Measurements from ENCODE around the gene INIP. TPM values are rescaled to one million over a fixed set of nuclear protein-coding genes. Genes with fewer than 3 reads are reported as not detected.

Gene INIP
- total RNA-seq (15.2 TPM), polyA plus RNA-seq (ENCODE audit: insufficient read depth in 1 of 8, insufficient read length in 8 of 8, low replicate concordance in 1 of 8) (10 to 100 TPM; 13.2 to 17.6 (median 14.9) TPM)
- long read RNA-seq, donor 1, full-length matches to known transcripts = 2 of 2 reads
- long read RNA-seq, donor 1, partial matches to known transcripts = 0 of 2 reads
- long read RNA-seq, donor 1, other reads (novel, unspliced or antisense) = 0 of 2 reads
- long read RNA-seq, donor 2 = 0 reads
- long read RNA-seq, donor 3, full-length matches to known transcripts = 3 of 3 reads
- long read RNA-seq, donor 3, partial matches to known transcripts = 0 of 3 reads
- long read RNA-seq, donor 3, other reads (novel, unspliced or antisense) = 0 of 3 reads
- long read RNA-seq, donor 4, full-length matches to known transcripts = 3 of 3 reads
- long read RNA-seq, donor 4, partial matches to known transcripts = 0 of 3 reads
- long read RNA-seq, donor 4, other reads (novel, unspliced or antisense) = 0 of 3 reads
- long read RNA-seq, donor 5, full-length matches to known transcripts = 23 of 23 reads
- long read RNA-seq, donor 5, partial matches to known transcripts = 0 of 23 reads
- long read RNA-seq, donor 5, other reads (novel, unspliced or antisense) = 0 of 23 reads
- long read RNA-seq, donor 6, full-length matches to known transcripts = 11 of 11 reads
- long read RNA-seq, donor 6, partial matches to known transcripts = 0 of 11 reads
- long read RNA-seq, donor 6, other reads (novel, unspliced or antisense) = 0 of 11 reads
- long read RNA-seq, donor 7, full-length matches to known transcripts = 7 of 7 reads
- long read RNA-seq, donor 7, partial matches to known transcripts = 0 of 7 reads
- long read RNA-seq, donor 7, other reads (novel, unspliced or antisense) = 0 of 7 reads
- long read RNA-seq, donor 8, full-length matches to known transcripts = 3 of 3 reads
- long read RNA-seq, donor 8, partial matches to known transcripts = 0 of 3 reads
- long read RNA-seq, donor 8, other reads (novel, unspliced or antisense) = 0 of 3 reads
- long read RNA-seq, donor 9, full-length matches to known transcripts = 7 of 7 reads
- long read RNA-seq, donor 9, partial matches to known transcripts = 0 of 7 reads
- long read RNA-seq, donor 9, other reads (novel, unspliced or antisense) = 0 of 7 reads
- long read RNA-seq, donor 10, full-length matches to known transcripts = 10 of 10 reads
- long read RNA-seq, donor 10, partial matches to known transcripts = 0 of 10 reads
- long read RNA-seq, donor 10, other reads (novel, unspliced or antisense) = 0 of 10 reads
- long read RNA-seq, donor 11, full-length matches to known transcripts = 2 of 2 reads
- long read RNA-seq, donor 11, partial matches to known transcripts = 0 of 2 reads
- long read RNA-seq, donor 11, other reads (novel, unspliced or antisense) = 0 of 2 reads

DNA sequence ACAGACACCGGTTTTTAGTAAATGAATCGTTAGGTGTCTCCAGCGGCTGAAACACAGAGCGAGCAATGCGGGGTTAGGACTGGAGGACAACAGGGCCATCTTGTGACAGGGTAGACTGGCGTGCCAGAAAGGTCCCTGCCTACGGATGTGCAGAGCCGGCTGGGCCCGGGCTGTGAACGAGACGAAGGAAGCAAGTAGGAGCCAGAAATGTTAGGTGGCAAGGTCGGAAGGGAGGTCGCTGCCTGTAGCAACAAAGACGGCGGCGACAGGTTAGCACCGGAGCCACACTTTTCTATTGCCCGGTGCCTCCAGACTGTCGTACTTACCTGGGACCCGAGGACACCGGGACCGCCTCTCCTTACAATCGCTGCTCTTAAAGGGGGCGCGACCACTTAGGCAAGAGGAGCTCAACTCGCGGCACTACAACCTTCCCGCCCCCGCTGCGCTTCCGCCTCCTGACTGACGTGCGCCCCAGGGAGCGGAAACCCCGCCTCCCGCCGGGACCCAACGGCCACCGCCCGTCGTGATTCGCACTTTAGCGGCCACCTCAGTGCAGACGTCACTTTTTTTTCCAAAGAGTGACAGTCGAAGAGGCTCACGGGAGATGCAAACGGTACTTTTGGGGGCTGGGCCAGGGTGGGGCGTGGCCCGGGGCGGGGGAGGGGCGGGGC is at the start of gene INIP:
Gene INIP (minus strand): TSS at position 457 of the 671 bp plus-strand sequence. CDS start 1,632 bp downstream, outside the sequence.
- H3K4me3 ChIP-seq (ENCODE audit: low read length) = peak within 1 kb of the TSS; percentile 83
- no peaks in the 10 kb centered on the region for H3K27me3 ChIP-seq (ENCODE audit: control insufficient read depth, insufficient read depth, low read length)
- H3K9me3 ChIP-seq (replicated peaks; ENCODE audit: control insufficient read depth, low read depth, low read length) = peaks cover 5% of the 10 kb centered on the region
- peaks cover 2% of the 10 kb centered on the region for H3K36me3 ChIP-seq (ENCODE audit: control insufficient read depth, insufficient read depth, low read length)
- under 1% methylated on average over 47 of the region's 51 CpGs for WGBS (ENCODE audit: insufficient coverage)
- peak within 1 kb of the TSS; percentile 94 for H3K27ac ChIP-seq (ENCODE audit: low read length)
- H3K4me1 ChIP-seq (ENCODE audit: control insufficient read depth, insufficient read depth, low read length) = peaks cover 7% of the 10 kb centered on the region
- peak; percentile 99 for DNase-seq

GRCh38 chr9:112765281-112765680 is 47.4 kb upstream of the INIP start:
- no peaks in the 10 kb centered on the region for H3K36me3 ChIP-seq (ENCODE audit: control insufficient read depth, insufficient read depth, low read length)
- peaks cover 3% of the 10 kb centered on the region for H3K9me3 ChIP-seq (replicated peaks; ENCODE audit: control insufficient read depth, low read depth, low read length)
- no peaks in the 10 kb centered on the region for H3K27me3 ChIP-seq (ENCODE audit: control insufficient read depth, insufficient read depth, low read length)
- WGBS (ENCODE audit: insufficient coverage) = no CpG with 5 or more reads among the region's 1 CpG
- no peak overlapping the region for H3K4me3 ChIP-seq (ENCODE audit: low read length)
- no peak overlapping the region for H3K27ac ChIP-seq (ENCODE audit: low read length)
- no peak for DNase-seq
- peaks cover 3% of the 10 kb centered on the region for H3K4me1 ChIP-seq (ENCODE audit: control insufficient read depth, insufficient read depth, low read length)

GRCh38 chr9:112764837-112765236 is 46.9 kb upstream of the INIP start:
- no peak for DNase-seq
- H3K9me3 ChIP-seq (replicated peaks; ENCODE audit: control insufficient read depth, low read depth, low read length) = peaks cover 3% of the 10 kb centered on the region
- no peaks in the 10 kb centered on the region for H3K27me3 ChIP-seq (ENCODE audit: control insufficient read depth, insufficient read depth, low read length)
- no peak overlapping the region for H3K4me3 ChIP-seq (ENCODE audit: low read length)
- 60% methylated on average over 7 of the region's 7 CpGs for WGBS (ENCODE audit: insufficient coverage)
- H3K27ac ChIP-seq (ENCODE audit: low read length) = no peak overlapping the region
- H3K4me1 ChIP-seq (ENCODE audit: control insufficient read depth, insufficient read depth, low read length) = peaks cover 6% of the 10 kb centered on the region
- H3K36me3 ChIP-seq (ENCODE audit: control insufficient read depth, insufficient read depth, low read length) = no peaks in the 10 kb centered on the region

- Histone ChIP-seq H3K27me3 (ENCODE audit: control insufficient read depth, insufficient read depth, low read length) (no peaks in the 10 kb centered on the region), H3K27ac (ENCODE audit: low read length) (no peak overlapping the region), H3K36me3 (ENCODE audit: control insufficient read depth, insufficient read depth, low read length) (no peaks in the 10 kb centered on the region), H3K4me3 (ENCODE audit: low read length) (no peak overlapping the region), H3K9me3 (replicated peaks; ENCODE audit: control insufficient read depth, low read depth, low read length) (peaks cover 3% of the 10 kb centered on the region), H3K4me1 (ENCODE audit: control insufficient read depth, insufficient read depth, low read length) (peaks cover 6% of the 10 kb centered on the region)
- DNase-seq = no peak
- WGBS (ENCODE audit: insufficient coverage) = 61% methylated on average over 3 of the region's 5 CpGs
Measured at GRCh38 chr9:112764344-112764743, 46.4 kb upstream of the INIP start.

- 83% methylated on average over 10 of the region's 13 CpGs for WGBS (ENCODE audit: insufficient coverage)
- DNase-seq = no peak
- H3K27ac ChIP-seq (ENCODE audit: low read length) = no peak overlapping the region
- no peak overlapping the region for H3K4me3 ChIP-seq (ENCODE audit: low read length)
- peaks cover 6% of the 10 kb centered on the region for H3K4me1 ChIP-seq (ENCODE audit: control insufficient read depth, insufficient read depth, low read length)
- H3K27me3 ChIP-seq (ENCODE audit: control insufficient read depth, insufficient read depth, low read length) = no peaks in the 10 kb centered on the region
- H3K36me3 ChIP-seq (ENCODE audit: control insufficient read depth, insufficient read depth, low read length) = no peaks in the 10 kb centered on the region
- H3K9me3 ChIP-seq (replicated peaks; ENCODE audit: control insufficient read depth, low read depth, low read length) = peaks cover 3% of the 10 kb centered on the region
Measured at GRCh38 chr9:112762726-112763518, 45.0 kb upstream of the INIP start.

DNA sequence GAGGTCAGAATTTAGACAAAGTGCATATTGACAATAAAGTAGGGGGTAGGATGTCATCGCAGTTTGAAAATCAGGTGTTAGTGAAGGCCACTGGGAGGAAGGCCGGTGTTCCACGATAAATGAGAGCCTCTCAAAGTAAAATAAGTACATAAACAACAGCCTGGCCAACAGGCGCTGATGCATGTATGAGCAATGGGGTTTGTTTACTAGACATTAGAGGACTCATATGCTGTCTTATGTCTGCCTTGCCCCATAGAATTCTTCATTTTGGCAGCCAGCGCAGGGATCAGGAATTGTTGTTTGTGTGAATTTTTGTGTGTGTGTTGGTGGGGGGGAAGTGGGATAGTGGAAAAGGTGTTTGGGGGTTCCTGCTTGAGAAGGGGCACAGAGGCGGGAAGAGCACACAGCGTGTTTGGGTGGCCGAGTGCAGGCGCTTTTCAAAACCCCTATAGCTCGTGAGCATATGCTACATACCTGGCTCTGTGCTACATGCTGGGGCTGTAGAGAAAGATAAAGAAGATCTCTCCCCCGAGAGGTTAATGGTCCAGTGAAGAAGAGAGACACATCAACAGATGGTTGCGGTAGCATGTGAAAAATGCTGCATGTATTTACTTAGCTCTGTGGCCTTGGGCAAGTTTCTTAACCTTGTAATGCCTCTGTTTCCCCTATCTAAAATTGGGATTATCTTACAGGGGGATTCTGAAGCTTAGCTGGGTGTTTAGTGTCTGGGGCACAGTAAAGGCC is 44.2 kb upstream of the INIP start:
- Histone ChIP-seq H3K27ac (ENCODE audit: low read length) (no peak overlapping the region), H3K4me3 (ENCODE audit: low read length) (no peak overlapping the region), H3K4me1 (ENCODE audit: control insufficient read depth, insufficient read depth, low read length) (peaks cover 10% of the 10 kb centered on the region), H3K9me3 (replicated peaks; ENCODE audit: control insufficient read depth, low read depth, low read length) (peaks cover 3% of the 10 kb centered on the region), H3K27me3 (ENCODE audit: control insufficient read depth, insufficient read depth, low read length) (no peaks in the 10 kb centered on the region), H3K36me3 (ENCODE audit: control insufficient read depth, insufficient read depth, low read length) (no peaks in the 10 kb centered on the region)
- 79% methylated on average over 3 of the region's 12 CpGs for WGBS (ENCODE audit: insufficient coverage)
- no peak for DNase-seq

GRCh38 chr9:112760821-112761220 is 42.9 kb upstream of the INIP start:
- H3K4me1 ChIP-seq (ENCODE audit: control insufficient read depth, insufficient read depth, low read length) = peaks cover 13% of the 10 kb centered on the region
- no peak for DNase-seq
- H3K4me3 ChIP-seq (ENCODE audit: low read length) = no peak overlapping the region
- no peaks in the 10 kb centered on the region for H3K9me3 ChIP-seq (replicated peaks; ENCODE audit: control insufficient read depth, low read depth, low read length)
- H3K27me3 ChIP-seq (ENCODE audit: control insufficient read depth, insufficient read depth, low read length) = no peaks in the 10 kb centered on the region
- H3K36me3 ChIP-seq (ENCODE audit: control insufficient read depth, insufficient read depth, low read length) = no peaks in the 10 kb centered on the region
- 77% methylated on average over 5 of the region's 8 CpGs for WGBS (ENCODE audit: insufficient coverage)
- H3K27ac ChIP-seq (ENCODE audit: low read length) = no peak overlapping the region

DNA sequence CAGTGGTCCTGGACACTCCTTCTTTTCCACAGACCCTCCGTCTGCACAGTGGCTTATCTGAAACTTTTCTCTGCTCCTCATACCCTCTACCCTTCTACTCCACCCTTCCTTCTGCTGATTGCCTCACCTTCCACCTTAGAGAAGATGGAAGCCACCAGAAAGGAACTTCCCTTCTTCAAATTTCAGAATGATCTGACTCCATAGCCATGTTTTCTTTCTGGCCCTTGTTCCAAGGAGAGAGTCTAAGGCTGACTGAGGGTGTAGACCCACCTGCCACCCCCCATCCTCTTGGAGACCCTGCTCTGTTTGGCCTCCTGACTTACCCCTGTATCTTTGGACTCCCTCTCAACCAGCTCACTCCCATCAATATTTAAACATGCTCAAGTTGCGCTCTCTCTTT is 40.0 kb upstream of the INIP start:
- no peaks in the 10 kb centered on the region for H3K9me3 ChIP-seq (replicated peaks; ENCODE audit: control insufficient read depth, low read depth, low read length)
- peaks cover 25% of the 10 kb centered on the region for H3K4me1 ChIP-seq (ENCODE audit: control insufficient read depth, insufficient read depth, low read length)
- H3K4me3 ChIP-seq (ENCODE audit: low read length) = no peak overlapping the region
- H3K36me3 ChIP-seq (ENCODE audit: control insufficient read depth, insufficient read depth, low read length) = no peaks in the 10 kb centered on the region
- H3K27ac ChIP-seq (ENCODE audit: low read length) = peak overlapping the region; percentile 67
- no peak for DNase-seq
- WGBS (ENCODE audit: insufficient coverage) = 89% methylated on average over 2 of the region's 2 CpGs
- H3K27me3 ChIP-seq (ENCODE audit: control insufficient read depth, insufficient read depth, low read length) = no peaks in the 10 kb centered on the region
